GM18520 (cell line): ENCODE data around the gene UBAP1.
"Not testable (repeated sequence)": the region's sequence is repeated elsewhere in the genome, so short reads cannot be mapped to it uniquely, and the experiment has no call there.

Experiments
- ATAC-seq: cut with Tn5 transposase; IDR thresholded peaks from one replicate; pipeline ENCODE4 v1.9.1; 2021; ENCODE audit not compliant: unreplicated experiment

UBAP1 gene

DNA sequence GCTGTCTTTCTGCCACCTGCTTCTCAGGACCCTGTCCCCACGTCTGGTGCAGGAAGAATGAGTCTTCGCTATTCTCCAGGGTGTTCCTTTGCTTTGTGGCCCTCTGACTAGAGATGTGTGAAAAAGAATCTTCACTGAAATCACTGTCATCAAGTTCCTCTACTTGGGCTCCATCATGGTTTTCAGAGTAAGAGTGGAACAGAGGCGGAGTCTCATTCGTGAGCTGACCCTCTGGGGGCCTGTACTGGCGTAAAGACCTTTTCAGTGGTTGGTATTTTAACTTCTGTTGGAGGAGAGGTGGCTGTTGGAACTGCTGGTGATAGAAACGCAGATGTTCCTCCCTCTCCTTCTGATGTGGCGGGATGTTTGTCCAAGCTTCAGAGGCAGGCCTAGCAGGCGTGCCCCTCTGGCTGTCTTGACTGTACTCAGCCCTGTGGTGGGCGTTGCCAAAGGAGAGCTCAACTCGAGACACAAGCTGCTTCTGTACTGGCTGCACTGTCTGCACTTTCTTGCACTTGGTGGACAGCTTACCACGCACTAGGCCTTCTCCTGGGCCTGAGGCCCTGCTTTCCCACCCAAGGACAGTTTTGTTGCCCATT lies 78.2 kb downstream of the UBAP1 start:
- ATAC-seq: no peak

DNA sequence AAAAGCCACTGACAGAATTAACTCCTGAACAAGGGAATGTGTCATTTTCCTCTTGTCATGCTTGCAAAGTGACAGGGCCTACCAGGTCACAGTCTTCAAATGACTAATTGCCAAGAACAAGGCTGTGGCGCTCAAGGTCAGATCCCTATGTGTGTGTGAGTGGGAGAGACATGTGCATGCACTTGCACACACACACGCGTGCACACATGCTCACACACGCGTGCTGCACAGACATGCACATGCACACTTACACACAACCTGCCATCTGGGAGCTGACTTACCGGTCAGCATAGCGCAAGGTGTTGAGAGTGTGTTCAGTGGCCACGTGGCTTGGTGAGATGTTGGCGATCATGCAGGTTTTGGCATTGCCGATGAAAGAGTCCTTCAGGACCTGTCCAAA lies 80.5 kb downstream of the UBAP1 start:
- ATAC-seq: no peak

DNA sequence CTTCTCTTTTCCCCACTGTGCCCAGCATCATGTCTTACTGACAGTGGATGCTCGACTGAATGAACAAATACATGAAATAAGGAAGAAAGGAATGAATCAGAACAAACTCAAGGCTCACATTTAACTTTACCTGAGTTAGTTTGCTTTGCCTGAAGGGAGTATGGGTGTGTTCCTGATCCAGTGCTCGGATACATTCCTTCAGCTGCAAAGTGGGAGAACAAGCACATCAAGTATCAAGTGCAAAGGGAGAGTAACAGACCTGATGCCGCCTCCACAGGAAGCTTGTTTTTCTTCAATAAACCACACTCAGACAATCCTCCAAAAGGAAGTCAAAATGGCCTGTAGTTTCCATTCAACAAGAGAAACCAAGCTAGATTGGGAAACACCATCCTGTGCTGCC lies 84.1 kb downstream of the UBAP1 start:
- no peak for ATAC-seq

DNA sequence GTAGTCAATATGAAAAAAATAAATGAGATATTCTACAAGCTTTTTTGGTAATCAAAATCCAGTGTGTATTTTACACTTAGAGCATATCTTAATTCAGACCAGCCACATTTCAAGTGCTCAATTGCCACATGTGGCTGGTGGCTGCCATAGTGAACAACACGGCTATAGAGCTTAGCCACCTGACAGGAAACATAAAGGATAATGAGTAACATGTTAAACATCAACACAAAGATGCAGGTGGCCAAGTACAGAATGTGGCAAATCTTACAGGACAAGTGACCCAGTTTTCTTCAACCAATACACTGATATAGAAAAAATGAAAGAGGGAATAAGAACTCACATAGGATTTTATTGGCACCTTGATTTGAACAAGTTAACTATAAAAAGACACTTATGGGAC lies 88.8 kb downstream of the UBAP1 start:
- ATAC-seq: no peak

DNA sequence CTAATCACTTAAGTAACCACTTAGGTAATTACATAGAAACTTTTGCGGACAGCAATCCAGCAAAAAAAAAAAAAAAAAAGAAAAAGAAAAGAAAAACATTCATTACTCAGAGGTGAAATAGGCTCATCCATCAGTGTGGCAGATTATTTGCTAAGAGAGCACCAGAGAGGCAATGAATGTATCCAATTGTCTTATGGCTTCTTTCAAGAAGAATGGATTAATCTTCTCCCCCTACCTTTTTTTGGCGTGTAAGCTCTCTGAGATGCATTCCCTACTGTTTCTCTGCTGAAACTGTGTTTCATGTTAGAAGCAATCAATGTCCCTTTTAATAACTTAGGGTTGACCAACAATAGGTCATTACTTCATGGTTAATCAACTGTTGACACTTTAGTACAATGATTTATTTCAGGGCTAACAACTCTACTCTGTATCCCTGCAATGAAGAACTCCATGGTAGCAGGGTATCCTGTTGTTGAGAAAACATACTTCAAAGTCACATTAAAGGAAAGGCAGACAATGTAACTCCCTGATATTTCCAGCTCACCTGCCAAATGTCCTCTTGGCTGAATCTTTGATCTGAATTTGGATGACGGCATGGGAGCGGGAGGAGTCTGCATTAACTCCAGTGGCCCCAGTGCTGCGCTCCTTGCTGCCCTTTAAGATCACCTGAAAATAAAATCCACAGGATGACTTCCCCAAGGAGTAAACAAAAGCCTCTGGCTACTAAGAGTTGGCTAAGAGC lies 92.6 kb downstream of the UBAP1 start:
- no peak for ATAC-seq

DNA sequence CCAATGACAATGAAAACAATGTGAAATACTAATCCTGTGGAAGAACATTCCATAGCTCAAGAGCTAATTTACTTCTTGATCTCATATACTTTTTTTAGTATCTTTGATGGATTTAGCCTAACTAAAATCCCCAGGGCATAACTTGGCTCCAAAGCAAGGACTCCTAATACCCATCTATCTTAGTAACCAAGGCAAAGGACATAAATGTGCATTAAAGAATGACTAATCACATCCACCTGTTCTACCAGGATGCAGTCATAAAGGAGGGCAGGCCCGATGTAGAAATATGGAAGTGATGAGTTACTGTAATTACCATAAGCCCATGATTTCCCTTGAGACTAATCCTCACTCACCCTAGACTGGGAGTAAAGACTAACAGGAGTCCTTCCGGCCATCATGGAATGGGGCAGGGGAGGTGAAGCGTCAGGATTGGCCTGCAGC lies 93.3 kb downstream of the UBAP1 start:
- no peak for ATAC-seq

DNA sequence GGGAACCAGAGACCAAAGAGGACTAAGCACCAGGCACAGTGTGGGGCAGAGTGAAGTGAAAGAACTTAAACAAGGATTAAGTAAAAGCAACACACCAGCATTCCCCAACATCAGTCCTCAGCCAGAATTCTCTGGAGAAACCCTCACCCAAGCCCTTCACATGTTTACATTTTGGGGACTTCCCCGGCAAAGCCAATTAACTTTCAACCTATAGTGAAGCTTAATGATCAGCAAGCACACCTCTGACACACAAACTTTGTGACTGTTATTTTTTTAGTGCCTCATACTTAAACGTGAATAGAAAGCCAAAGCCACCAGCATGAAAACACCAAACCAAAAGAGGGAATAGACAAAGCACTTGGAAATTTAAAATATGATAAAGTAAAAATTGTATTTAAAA lies 94.7 kb downstream of the UBAP1 start:
- ATAC-seq: not testable (repeated sequence)

DNA sequence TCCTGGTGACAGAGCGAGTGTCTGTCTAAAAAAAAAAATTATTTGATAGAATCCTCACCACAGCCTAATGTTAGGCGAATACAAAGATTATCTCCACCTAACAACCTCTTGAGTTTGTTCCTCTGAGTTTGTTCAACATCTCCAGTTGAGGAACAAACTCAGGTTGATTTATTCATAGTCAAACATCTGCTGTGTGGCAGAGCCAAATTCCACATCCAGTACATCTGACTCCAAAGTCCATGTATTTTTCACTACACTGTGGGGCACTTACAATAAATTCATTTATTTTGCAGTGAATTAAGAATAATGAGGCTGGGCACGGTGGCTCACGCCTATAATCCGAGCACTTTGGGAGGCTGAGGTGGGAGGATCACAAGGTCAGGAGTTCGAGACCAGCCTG lies 97.0 kb downstream of the UBAP1 start:
- ATAC-seq: no peak

DNA sequence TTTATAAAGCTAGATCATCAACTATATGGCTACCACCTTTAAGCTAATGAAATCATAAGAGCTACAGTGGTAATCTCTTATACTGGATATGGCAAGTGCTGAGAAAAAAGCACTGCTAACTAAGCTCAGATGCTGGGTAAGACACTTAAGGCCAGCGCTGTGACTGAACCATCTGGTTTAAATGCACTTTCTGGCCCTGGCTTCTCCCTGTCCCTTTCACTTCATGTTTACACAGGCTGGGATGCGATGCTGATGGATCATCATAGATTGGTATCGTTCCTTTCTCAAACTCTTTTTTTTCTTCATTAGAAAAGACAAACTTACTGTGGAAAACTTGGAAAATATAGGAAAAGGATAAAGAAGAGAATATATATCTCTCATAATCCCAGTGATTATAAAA lies 97.9 kb downstream of the UBAP1 start:
- no peak for ATAC-seq

DNA sequence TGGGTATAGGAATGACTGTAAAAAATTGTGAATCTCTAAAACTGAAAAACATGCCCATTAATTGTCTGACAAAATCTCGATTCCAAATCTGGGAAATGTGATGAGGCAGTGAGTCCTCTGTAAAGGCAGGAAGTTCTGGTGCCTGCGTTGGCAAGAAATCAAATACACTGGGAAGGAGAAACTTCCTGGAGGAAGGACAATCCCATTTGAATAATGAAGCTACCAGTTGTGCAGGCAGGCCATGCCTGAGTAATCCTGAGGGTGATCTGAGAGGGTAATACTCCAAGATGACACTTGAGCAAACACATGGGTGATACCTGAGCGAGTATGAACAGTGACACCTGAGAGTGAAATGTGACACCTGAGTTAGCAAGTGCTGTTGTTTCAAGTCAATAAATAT lies 100.6 kb downstream of the UBAP1 start:
- ATAC-seq: no peak

DNA sequence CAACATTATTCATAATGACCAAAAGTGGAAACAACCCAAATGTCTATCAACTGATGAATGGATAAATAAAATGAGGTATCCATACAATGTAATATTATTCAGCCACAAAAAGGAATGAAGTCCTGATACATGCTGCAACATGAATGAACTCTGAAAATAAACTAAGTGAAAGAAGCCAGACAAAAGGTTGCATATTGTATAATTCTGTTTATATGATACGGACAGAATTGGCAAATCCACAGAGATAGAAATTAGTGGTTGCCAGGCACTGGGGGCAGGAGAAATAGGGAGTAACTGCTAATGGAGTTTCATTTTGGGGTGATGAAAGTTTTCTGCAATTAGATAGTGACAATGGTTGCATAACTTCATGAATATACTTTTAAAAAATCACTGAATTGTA lies 103.3 kb downstream of the UBAP1 start:
- no peak for ATAC-seq

DNA sequence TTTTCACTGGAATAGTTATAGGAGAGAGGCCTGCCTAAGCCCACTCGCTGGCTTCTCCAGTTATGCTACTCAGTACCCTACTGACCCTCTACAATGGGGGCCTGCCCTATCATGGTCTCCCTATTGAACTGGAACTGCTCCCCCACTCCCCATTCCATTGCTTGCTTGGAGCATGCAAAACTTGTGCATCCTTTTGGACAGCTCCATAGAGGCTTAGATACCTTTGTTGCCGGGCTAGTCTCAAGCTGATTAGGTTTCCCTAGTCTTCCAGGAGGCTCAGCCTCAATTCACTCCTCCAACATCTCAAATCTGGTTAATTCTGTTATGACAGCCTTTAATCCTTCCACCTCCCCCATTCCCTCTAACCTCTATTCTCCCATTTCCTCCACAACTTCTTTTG lies 110.3 kb downstream of the UBAP1 start:
- ATAC-seq: no peak

DNA sequence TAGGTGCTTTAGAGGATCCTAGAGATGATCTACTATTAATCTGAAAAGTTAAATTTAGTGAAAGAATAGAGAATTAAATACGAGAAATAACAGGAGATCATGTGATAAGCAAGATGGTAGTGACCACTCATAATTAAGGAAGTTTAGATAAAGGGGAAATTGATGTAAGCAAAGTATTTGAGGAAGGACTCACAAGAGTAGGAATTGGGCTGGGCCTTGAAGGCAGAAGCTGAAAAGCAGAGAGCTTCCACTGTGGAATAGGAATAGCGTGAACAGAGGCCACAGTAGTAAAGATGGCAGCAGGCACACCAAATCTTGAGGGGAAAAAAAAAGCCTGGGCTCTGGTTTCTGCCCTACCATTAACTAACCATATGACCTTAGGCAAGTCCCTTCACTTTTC lies 112.2 kb downstream of the UBAP1 start:
- no peak for ATAC-seq

DNA sequence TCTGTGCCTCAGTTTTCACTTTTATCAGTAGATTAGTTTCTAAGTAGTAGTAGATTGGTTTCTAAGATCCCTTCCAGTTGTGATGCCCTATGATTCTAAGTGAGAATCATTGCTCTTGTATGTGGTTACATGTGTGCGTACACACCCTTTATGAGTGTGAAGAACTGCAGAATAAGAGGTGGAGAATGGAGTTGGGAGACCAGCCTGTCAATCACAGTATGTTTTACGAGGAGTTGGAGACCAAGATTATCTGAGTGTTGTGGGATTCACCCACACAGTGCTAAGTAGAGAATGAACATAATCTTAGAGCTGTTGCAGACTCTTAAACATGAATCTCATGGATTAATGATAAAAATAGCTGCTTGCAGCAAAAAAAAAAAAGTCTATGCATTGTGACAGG lies 112.6 kb downstream of the UBAP1 start:
- ATAC-seq: no peak

DNA sequence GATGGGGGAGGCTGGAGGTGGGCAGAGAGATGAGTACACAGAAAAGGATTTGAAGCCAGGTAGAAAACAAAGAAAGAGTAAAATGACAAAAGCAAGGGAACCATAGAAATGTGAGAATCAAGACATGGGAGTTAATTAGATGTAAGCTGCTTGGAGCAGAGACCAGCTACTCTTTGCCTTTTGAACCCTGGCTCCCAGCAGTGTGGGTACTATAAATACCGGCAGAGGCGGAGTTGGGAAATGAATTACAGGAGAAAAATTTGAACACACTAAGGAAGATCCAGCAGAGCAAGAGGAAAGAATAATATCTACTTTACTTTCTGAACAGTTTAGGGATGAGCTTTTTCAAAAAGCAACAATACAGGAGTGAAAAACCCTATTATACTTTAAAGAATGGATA lies 113.7 kb downstream of the UBAP1 start:
- no peak for ATAC-seq

DNA sequence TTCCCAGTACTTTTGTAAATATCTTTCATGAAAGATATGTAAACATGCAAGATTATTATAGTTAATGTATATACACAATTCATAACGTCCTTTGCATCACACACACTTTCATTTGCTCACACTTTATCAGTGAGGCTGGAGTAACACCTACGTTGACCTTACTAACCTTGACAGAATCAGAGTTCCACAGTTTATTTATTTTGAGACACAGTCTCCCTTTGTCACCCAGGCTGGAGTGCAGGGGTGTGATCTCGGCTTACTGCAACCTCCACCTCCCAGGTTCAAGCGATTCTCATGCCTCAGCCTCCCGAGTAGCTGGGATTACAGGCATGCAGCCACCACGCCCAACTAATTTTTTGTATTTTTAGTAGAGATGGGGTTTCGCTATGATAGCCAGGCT lies 122.2 kb downstream of the UBAP1 start:
- ATAC-seq: not testable (repeated sequence)
